HG02885 (cell line): ENCODE data around the gene HMGXB3.

Experiments
- ATAC-seq: cut with Tn5 transposase; IDR thresholded peaks from one replicate; pipeline ENCODE4 v1.9.1; 2021; ENCODE audit warnings: mild to moderate bottlenecking; ENCODE audit not compliant: unreplicated experiment, poor library complexity

HMGXB3 gene

DNA sequence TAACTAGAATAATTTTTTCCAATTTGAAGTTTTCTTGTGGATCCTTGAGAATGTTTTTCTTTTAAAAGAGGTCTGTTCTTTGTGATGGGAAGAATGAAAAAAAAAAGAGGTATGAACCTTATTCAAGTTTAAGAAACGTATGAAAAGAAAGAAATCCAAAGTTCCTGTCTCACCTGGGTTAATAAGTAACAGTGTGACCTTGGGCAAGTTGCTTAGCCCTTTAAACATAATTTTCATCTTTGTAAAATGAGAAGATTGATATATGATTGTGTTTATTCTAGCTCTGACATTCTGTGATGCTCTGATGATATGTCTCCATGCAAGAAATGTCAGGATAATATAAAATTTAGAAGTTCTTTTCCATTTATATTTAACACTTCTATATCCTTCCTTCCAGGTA, 20.6 kb upstream of the HMGXB3 start:
- no peak for ATAC-seq

DNA sequence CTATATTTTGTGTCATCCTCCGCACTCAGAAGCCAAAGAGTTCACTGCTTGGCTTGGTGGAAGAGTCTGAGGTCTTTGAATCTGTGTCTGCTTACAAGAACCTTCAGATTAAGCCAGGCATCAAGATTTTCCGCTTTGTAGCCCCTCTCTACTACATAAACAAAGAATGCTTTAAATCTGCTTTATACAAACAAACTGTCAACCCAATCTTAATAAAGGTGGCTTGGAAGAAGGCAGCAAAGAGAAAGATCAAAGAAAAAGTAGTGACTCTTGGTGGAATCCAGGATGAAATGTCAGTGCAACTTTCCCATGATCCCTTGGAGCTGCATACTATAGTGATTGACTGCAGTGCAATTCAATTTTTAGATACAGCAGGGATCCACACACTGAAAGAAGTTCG, 19.3 kb upstream of the HMGXB3 start:
- no peak for ATAC-seq

DNA sequence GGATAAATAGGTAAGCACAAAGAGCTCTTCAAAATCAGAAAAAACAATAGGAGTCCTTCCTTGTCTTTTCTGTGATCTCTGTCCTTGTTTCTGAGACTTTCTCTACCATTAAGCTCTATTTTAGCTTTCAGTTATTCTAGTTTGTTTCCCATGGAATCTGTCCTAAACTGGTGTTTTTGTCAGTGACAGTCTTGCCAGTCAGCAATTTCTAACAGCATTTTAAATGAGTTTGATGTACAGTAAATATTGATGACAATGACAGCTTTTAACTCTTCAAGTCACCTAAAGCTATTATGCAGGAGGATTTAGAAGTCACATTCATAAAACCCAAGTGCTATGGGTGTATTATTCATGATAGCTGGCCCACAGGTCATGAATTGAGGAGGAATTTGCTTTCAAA, 18.0 kb upstream of the HMGXB3 start:
- no peak for ATAC-seq

DNA sequence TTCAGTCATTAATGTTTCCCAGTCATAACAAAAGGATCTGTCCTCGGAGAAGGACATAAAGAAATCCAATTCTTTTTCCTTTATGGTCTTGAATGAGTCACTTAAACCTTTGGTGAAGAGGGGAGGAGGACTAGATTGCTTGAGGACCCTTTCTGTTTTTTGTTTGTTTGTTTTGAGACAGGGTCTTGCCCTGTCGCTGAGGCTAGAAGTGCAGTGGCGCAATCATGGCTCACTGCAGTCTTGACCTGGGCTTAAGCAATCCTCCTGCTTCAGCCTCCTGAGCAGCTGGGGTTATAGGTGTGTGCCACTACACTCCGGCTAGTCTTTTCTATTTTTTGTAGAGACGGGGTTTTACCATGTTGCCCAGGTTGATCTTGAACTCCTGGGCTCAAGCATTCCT, 12.4 kb upstream of the HMGXB3 start:
- no peak for ATAC-seq

DNA sequence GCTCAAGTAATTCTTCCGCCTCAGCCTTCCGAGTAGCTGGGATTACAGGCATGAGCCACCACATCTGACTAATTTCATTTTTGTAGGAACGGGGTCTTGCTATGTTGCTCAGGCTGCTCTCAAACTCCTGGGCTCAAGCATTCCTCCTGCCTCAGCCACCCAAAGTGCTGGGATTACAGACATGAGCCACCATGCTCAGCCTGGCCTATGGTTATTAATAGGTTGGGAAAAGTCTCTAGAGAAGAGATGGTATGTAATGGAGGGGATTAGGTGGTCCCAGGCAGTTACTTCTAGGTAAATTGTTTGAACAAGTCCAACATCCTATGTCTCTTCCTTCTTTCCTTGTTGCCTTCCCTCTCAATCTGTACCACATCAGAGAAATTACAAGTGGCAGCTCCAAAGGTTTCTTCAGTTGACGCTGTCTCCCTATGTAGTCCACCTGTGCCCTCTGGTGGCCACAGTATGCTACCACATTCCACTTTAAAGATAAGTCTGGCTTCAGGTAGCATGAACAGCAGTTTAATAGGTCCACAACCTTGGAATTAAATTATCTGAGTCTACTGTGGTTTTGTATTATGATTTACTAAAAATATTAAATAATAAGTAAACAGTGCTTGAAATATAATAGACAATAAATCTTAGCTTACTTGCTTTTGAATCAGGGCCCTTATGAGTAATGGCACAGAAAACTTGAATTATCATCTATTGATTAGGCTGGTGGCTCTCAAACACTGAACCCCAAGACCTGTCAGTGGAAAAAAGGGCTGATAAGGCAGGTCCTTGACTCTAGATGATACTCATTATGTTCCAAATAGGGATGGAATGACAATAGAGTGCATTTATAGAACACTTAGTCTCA, 9.8 kb upstream of the HMGXB3 start:
- peak; percentile 67 for ATAC-seq

DNA sequence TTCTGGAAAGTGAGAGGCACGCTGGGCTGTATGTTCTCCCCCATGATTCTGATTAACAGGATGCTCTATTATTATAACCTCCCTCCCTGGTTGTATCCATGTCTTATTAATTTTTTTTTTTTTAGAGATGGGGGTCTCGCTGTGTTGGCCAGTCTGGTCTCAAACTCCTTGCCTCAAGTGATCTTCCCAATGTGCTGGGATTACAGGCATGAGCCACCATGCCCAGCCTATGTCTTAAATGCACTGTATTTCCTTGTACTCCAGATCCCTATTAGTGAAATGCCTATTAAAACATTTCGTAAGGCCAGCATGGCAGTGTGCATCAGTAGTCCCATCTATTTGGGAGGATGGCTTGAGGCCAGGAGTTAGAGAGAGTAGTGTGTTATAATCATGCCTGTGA, 7.1 kb upstream of the HMGXB3 start:
- no peak for ATAC-seq

DNA sequence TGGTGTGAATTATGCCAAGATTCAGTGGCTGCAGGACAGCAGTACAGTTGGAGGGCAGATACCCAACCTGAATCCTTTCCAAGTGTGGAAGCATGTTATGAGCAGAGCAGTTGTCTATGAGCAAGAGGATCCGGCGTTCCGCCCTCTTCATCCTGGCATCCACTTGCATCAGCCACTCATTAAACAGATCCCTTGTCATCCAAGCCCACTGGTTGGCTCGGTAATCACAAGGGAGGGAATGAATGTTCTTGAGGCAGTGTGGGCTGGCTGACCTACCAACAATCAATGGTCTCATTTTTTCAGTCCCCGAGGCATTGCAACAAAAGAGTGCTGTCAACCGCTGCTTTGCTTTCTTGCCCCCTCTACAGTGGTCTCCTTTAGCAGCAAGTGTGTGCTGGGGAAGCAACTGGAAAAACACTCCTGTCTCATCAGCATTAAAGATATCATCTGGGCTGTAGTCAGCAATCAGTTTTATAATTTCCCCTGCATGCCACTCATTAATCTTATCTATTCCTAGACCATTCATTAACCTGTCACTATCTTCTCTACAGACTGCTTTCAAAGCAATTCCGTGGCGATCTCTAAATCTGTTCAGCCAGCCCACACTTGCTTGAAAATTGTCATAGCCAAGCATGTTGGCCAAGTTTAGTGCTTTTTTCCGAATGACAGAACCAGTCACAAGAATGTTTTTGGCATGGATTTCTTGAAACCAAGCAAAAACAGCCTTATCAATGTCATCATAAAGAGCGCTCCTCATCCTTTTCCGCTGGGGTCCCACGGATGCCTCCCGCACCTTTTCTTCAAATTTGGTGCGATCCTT, 4.9 kb upstream of the HMGXB3 start:
- no peak for ATAC-seq

DNA sequence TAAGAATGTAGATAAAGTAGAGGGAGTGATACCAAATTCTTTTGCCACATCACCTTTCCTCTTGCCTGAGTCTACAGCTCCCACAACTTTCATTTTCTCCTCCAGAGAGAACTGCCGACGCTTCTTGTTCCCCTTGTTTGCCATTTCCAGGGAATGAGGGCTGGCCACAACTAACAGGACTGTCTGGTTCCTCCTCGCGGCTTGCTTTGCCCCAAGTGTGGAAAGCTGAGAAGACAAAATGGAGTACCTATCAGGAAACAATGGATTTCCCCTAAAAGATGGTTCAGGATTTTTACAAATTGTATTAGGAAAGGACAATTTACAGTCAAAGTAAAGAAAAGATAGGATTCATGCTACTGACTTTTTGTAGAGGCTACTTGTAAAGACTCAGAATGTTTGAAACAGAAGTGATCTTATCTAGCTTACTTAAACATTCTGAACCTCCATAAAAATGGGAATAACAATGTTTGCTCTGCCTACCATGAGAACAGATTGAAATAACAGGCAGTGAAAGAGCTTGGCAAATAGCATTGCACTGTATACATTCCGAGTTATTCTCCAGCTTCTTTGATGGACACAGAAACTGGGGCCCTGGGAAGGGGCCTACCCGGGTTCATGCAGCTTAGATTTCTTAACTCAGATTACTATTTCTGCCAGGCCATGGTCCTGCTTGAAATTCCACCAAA, 4.2 kb upstream of the HMGXB3 start:
- ATAC-seq: no peak

DNA sequence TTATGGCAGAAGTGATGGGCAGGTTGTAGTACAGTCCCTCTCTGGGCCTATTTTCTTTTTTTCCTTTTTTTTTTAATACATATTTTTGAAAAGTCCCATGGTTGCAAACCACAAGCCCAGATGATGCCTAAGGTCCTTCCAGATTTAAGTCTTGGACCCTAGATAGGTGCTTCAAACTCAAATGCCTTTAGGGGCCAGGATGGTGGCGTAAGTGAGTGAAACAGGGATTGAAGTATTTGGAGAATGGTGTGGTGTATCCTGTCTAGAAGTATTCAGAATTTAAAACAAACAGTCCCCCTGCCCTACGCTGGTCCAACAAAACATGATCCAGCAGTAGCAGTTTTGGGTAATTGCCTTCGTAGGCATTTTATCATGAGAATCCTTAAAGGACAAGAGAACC, 2.3 kb upstream of the HMGXB3 start:
- no peak for ATAC-seq

DNA sequence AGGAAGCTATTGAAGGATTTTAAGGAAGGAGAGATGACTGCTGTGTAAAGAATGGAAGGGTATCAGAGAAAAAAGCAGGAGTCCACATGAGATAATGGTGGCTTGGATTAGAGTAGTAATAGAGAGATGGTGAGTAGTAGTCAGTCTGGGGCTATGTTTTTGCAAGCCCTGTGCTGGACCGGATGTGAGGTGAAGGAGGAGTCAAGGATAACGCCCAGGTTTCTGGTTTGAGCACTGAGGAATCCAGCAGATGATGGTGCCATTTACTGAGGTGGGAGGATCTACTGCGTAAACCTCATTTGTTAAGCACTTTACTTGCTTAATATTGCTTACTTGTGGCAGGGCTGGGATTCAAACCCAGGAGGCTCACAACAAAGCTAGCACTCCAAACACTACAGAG, 1.2 kb upstream of the HMGXB3 start:
- ATAC-seq: no peak

DNA sequence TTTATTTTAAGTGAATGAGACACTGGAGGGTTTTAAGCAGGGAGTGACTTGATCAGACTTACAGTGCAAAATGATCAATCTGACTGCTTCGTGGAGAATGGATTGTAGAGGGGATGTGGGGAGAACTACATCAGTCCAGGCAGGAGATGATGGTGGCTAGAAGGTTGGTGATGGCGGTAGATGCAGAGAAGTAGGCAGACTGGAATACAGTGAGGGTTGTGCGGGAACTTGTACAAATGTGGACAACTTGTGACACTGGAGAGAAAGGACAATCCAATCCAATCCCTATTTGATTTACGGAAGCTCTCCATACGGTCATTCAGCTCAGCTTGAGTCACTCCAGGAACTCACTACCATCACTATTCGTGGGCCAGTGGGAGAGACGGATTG, 678 bp upstream of the HMGXB3 start:
- no peak for ATAC-seq

DNA sequence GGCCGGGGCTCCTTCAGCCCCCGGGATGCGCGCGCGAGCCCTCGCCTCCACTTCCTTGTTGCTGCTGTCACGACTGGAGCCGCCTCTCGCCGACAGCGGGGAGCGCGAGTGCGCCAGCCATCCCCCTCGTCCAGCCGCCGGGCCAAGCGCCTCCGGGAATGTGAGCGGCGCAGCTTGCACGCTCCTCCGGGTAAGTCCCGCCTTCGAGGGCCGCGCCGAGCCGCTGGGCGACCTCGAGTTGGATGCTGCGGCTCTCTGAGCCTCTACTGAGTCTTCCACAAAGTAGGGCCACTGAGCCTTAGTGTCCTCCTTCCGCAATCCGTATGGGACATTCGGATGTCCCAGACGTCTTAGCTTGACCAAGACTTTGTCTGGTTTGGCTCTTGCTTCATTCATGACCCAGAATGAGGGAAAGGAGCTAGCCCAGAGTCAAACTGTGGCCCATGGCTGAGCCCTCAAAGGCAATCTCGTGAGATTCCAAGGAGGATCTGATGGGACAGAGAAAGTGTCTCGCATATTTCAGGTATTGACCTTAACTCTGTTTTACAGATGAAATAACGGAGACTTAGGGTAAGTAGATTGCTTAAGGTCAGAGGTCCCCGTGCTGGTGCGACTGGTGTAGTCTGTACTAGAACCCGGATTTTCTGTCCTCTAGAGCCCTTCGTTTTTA, 586 bp downstream of the HMGXB3 start:
- ATAC-seq: peak; percentile 13

DNA sequence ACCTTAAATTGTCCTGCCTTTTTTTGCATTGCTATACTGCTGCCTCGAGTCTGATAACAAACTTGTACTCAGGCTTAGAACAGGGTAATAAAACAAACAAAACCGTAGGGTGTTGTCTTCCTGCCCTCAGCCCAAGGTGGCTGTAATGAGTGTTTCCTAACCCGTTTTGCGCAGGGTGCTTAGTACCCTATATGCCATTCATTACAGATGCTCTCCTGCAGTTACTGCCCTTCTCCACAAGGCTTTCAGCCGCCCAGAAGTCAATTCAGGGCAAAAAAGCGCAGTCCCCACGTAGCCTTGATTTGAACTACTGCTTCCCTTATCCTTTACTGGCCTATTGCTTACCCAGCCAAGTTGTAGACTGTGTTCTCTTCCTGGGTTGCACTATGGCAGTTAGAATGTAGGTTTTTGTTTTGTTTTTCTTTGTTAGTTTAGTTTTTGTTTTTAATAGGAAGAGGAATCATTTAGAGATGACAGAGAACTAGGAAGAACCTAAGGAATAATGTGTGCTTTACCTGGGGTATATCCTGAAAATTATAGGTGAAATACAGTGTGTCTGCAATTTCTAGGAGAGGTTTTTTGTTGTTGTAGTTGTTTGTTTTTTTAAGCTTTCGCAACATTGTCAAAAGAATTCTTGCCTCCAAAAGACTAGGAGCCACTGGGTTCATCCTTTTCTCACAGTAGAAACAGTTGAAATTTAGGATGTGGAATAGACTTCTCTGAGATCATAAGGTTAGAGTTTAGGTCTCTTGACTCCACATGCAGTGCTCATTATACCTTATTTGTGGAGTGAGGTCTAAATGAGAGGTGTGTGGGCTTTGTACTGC, 1.3 kb downstream of the HMGXB3 start:
- peak; percentile 61 for ATAC-seq

DNA sequence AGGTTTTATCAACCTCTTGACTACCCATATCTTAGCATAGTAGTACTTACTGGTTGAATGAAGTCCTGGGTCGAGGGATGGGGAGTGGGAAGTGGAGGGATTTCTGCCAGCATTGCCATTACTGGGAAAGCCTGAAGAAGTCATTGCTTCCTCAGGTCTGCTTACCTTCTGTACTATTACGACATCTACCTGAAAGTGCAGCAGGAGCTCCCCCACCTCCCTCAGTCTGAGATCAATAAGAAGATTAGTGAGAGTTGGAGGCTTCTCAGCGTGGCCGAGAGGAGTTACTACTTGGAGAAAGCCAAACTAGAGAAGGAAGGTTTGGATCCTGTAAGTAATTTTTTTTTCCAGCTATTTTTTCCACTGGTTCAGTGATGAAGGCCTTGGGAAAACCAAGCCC, 5.8 kb downstream of the HMGXB3 start:
- no peak for ATAC-seq

DNA sequence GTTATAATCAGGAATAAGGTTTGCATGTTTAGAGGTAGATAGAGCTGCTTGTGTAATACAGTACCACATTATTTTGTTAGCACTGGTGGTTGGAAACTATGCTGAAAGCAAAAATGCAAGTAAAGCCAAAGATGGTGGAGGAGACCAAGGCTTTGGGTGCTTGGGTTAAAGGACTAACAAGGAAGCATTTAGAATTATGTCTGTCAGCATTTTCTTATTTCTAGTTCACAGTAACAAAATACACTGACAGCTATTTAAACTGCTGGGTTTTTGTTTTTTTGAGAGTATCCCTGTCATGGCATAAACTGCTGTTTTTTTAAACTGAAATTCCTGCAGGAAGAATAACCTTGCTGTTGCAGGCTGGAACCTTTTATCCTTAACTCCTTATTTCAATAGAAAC, 6.5 kb downstream of the HMGXB3 start:
- no peak for ATAC-seq

DNA sequence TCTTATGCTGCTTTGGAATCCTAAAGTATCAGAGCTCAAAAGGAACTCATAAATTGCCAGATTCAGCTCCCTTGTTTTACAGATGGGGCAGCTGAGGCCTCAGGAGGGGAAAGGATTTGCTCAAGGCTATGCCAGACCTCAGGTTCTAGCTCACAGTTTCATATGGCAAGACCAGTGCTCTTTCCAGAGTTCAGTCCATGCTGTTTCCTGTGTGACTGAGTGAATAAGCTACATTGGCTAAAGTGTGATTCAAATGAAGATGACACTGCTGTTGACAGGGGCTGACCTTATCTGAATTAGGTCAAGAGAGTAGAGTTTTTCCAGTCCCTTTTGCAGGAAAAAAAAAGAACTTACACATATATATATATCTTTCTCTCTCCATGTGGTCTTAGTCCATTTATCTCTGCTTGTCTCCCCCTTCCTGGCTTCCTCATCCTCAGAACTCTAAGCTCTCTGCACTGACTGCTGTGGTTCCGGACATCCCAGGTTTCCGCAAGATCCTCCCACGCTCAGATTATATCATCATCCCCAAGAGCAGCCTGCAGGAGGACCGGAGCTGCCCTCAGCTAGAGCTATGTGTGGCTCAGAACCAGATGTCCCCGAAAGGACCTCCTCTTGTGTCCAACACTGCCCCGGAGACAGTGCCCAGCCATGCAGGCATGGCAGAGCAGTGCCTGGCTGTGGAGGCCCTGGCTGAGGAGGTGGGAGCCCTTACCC, 9.3 kb downstream of the HMGXB3 start:
- no peak for ATAC-seq

DNA sequence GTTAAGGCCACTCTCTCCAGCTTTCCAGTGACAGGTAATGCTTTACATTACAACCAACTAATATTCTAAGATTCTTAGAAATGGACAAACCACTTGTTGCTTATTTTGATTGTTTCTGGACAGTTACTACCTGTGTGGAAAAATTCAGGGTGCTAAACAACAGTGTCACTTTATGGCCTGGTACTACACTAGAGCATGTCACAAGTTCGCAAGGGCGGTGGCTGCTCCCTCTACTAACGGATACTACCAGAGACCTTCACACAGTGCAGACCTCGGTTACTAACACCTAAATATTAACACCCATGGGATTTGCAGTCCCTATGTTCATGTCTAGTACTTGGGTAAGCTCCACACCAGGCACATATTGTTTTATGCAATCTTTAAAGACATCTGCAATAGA, 13.4 kb downstream of the HMGXB3 start:
- ATAC-seq: no peak

DNA sequence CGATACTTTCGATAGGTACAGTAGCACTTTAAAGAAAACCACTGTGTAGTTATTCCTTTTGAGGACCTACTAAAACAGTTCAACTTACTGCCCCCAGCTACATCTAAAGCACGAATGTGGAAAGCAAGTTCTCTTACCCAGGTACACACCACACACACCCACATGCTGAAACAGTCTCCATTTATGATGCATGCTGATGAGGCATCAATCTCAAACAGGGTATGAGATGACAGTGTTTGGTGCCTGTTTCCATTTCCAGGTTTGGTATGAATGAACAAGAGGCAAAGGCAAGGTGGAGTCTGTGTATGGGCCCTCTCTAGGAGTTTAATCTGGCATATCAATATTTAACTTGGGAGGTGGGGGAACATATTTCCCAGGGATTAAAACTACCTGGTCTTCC, 13.9 kb downstream of the HMGXB3 start:
- ATAC-seq: no peak

DNA sequence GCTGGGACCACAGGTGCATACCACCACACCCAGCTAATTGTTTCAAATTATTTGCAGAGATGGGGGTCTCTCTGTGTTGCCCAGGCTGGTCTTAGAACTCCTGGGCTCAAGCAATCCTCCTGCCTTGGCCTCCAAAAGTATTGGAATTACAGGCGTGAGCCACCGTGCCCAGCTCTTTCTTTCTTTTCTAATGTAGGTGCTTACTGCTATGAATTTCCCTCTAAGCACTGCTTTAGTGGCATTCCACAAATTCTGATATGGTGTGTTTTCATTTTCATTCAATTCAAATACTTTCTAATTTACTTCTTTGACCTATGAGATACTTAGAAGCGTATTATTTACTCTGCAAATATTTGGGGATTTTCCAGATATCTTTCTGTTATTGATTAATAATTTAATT, 14.9 kb downstream of the HMGXB3 start:
- ATAC-seq: no peak
